SU-DHL-6 (cell line): ENCODE measurements around the gene CCDC120.

Experiments
- H2AFZ ChIP-seq: fragments of 200-600 bp; sonication (generic); 2 replicates; pipeline ENCODE4 v1.6.1; 2014; ENCODE audit warnings: low read depth, mild to moderate bottlenecking, moderate library complexity, mixed read lengths, antibody characterized with exemption, low read length; ENCODE audit not compliant: severe bottlenecking
- H3F3A ChIP-seq: fragments of 200-600 bp; shearing (Covaris generic); 2 replicates; pipeline ENCODE4 v1.6.0; 2016; ENCODE audit warnings: antibody characterized with exemption, mild to moderate bottlenecking; ENCODE audit not compliant: insufficient read depth
- H3K27ac ChIP-seq: fragments of 200-600 bp; sonication (generic); 2 replicates; pipeline ENCODE4 v1.5.1; 2016; ENCODE audit warnings: low read depth, mild to moderate bottlenecking, low read length, moderate library complexity, mixed read lengths
- H3K27me3 ChIP-seq: fragments of 200-600 bp; sonication (generic), shearing (Covaris generic); 2 replicates; pipeline ENCODE4 v1.6.0; 2014; ENCODE audit warnings: mild to moderate bottlenecking, low read length
- H3K36me3 ChIP-seq: fragments of 200-600 bp; sonication (generic); 2 replicates; pipeline ENCODE4 v1.6.1; 2014; ENCODE audit warnings: mild to moderate bottlenecking, low read length, mixed read lengths
- H3K4me2 ChIP-seq: fragments of 300-600, 200-600 bp; shearing (Covaris generic), sonication (generic); 2 replicates; pipeline ENCODE4 v1.6.0; 2014; ENCODE audit warnings: low read length, low read depth, mild to moderate bottlenecking; ENCODE audit not compliant: poor library complexity, severe bottlenecking
- H3K4me3 ChIP-seq: fragments of 200-600 bp; sonication (generic); 2 replicates; pipeline ENCODE4 v1.5.1; 2014; ENCODE audit warnings: antibody characterized with exemption, low read length, mild to moderate bottlenecking, mixed read lengths; ENCODE audit not compliant: insufficient read depth, poor library complexity, severe bottlenecking
- H3K79me2 ChIP-seq: fragments of 200-600 bp; sonication (generic); 2 replicates; pipeline ENCODE4 v1.6.1; 2014; ENCODE audit warnings: mild to moderate bottlenecking, low read length, moderate library complexity; ENCODE audit not compliant: insufficient read depth
- H3K9ac ChIP-seq: fragments of 200-600 bp; sonication (generic); 2 replicates; pipeline ENCODE4 v1.7.0; 2014; ENCODE audit warnings: mild to moderate bottlenecking, low read length
- H3K9me2 ChIP-seq: fragments of 200-600 bp; sonication (generic); replicated peaks from 2 replicates; pipeline ENCODE4 v1.6.1; 2014; ENCODE audit warnings: low read length; ENCODE audit not compliant: insufficient read depth
- H3K9me3 ChIP-seq: fragments of 200-600 bp; sonication (generic); 2 replicates; pipeline ENCODE4 v1.6.1; 2014; ENCODE audit warnings: low read length, mixed read lengths; ENCODE audit not compliant: insufficient read depth
- H4K20me1 ChIP-seq: fragments of 200-600 bp; sonication (generic); 2 replicates; pipeline ENCODE4 v1.6.1; 2014; ENCODE audit warnings: low read depth, mild to moderate bottlenecking, antibody characterized with exemption, low read length, moderate library complexity, mixed read lengths
- EZH2phosphoT487 ChIP-seq: fragments of 200-600 bp; sonication (generic), shearing (Covaris generic); conservative IDR thresholded peaks from 2 replicates; pipeline ENCODE4 v1.6.1; 2018; ENCODE audit warnings: mild to moderate bottlenecking, antibody characterized with exemption, low read length, moderate library complexity, mixed read lengths
- TF ChIP-seq, protein P1 (sequence below): fragments of 200-600 bp; sonication (generic); IDR thresholded peaks from one replicate; pipeline ENCODE4 v1.5.1; 2017; ENCODE audit warnings: antibody characterized with exemption, mild to moderate bottlenecking, low read length, moderate library complexity; ENCODE audit not compliant: insufficient read depth, poor library complexity, severe bottlenecking

The CCDC120 gene

DNA sequence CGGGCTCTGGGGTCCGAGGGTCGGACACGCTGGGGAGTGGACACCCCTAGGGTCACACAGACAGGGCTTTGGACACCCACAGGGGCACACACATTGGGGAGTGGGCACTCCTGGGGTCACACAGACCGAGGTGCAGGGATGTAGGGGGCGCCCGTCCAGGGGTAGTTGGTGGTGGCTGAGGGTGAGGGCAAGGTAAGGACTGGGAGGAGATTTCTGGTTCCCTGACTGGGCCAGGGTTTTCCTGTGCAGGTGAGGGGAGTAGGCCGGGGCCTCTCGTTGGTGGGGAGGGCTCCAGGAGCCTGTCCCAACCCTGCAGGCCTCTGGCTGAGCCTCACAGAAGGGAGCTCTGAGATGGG lies 42.8 kb downstream of the CCDC120 start:
- Histone ChIP-seq H3K27ac (peak overlapping the region; percentile 65), H2AFZ (peak overlapping the region; percentile 54), H3F3A (no peaks in the 10 kb centered on the region), H3K36me3 (no peaks in the 10 kb centered on the region), H3K9me3 (no peaks in the 10 kb centered on the region), H3K4me2 (peak overlapping the region; percentile 78), H3K4me3 (peak overlapping the region; percentile 67), H3K79me2 (peaks cover 5% of the 10 kb centered on the region; the same call in 1 of the 2 replicates), H3K27me3 (no peaks in the 10 kb centered on the region), H4K20me1 (no peaks in the 10 kb centered on the region), H3K9me2 (no peaks in the 10 kb centered on the region), H3K9ac (peak overlapping the region; percentile 84)
- TF ChIP-seq, protein P1, sequence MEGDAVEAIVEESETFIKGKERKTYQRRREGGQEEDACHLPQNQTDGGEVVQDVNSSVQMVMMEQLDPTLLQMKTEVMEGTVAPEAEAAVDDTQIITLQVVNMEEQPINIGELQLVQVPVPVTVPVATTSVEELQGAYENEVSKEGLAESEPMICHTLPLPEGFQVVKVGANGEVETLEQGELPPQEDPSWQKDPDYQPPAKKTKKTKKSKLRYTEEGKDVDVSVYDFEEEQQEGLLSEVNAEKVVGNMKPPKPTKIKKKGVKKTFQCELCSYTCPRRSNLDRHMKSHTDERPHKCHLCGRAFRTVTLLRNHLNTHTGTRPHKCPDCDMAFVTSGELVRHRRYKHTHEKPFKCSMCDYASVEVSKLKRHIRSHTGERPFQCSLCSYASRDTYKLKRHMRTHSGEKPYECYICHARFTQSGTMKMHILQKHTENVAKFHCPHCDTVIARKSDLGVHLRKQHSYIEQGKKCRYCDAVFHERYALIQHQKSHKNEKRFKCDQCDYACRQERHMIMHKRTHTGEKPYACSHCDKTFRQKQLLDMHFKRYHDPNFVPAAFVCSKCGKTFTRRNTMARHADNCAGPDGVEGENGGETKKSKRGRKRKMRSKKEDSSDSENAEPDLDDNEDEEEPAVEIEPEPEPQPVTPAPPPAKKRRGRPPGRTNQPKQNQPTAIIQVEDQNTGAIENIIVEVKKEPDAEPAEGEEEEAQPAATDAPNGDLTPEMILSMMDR = peak; percentile 39
- TF ChIP-seq EZH2phosphoT487 = no peak

DNA sequence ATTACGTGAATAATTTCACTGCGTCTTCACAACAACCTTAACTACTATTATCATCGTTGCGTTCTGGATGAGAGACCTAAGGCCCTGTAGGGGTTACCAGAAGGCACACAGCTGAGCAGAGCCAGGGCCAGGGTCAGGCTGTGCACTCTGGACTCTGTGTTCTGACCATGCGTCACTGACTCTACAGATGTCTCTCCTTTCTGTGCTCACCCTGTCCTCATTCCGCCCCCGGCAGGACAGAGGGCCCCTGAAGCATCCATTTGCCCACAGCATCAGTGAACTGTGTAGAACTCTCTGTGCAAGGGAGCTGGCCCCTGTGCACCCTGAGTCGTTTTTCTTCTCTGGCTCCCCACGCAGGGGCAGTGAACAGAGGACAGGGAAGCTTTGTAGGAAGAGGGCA lies 43.4 kb downstream of the CCDC120 start:
- no peak overlapping the region for H3K4me3 ChIP-seq
- H3F3A ChIP-seq = no peaks in the 10 kb centered on the region
- H3K4me2 ChIP-seq = peak overlapping the region; percentile 78
- no peaks in the 10 kb centered on the region for H3K27me3 ChIP-seq
- H3K9ac ChIP-seq = peak overlapping the region; percentile 84; the same call in 1 of the 2 replicates
- H3K36me3 ChIP-seq = no peaks in the 10 kb centered on the region
- H3K27ac ChIP-seq = no peak overlapping the region
- H3K9me2 ChIP-seq = no peaks in the 10 kb centered on the region
- H2AFZ ChIP-seq = no peak overlapping the region
- peaks cover 5% of the 10 kb centered on the region; the same call in 1 of the 2 replicates for H3K79me2 ChIP-seq
- no peaks in the 10 kb centered on the region for H4K20me1 ChIP-seq
- H3K9me3 ChIP-seq = no peaks in the 10 kb centered on the region
- TF ChIP-seq, protein P1 = no peak
- no peak for TF ChIP-seq EZH2phosphoT487

DNA sequence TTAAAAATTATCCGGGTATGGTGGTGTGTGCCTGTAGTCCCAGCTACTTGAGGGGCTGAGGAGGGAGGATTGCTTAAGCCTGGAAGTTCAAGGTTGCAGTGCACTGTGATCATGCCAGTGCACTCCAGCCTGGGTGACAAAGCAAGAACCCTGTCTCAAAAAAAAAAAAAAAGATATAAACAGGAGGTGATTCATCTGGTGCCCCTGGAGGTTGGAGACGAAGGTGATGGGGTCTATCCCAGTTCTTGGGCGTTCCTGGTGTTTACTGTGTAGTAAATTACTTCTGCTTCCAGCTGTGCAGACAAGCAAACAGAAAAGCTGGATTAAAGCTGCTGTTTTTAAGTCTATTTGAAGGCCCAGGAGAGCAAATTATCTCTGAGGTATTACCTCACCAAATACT lies 44.8 kb downstream of the CCDC120 start:
- H3K4me3 ChIP-seq = no peak overlapping the region
- H3K9me3 ChIP-seq = no peaks in the 10 kb centered on the region
- TF ChIP-seq EZH2phosphoT487 = no peak
- TF ChIP-seq, protein P1 = no peak
- no peak overlapping the region for H2AFZ ChIP-seq
- no peak overlapping the region for H3K27ac ChIP-seq
- no peaks in the 10 kb centered on the region for H3K9me2 ChIP-seq
- no peaks in the 10 kb centered on the region for H3K36me3 ChIP-seq
- H3K4me2 ChIP-seq = no peak overlapping the region
- peaks cover 5% of the 10 kb centered on the region; the same call in 1 of the 2 replicates for H3K79me2 ChIP-seq
- H3K27me3 ChIP-seq = no peaks in the 10 kb centered on the region
- H4K20me1 ChIP-seq = no peaks in the 10 kb centered on the region
- no peak overlapping the region for H3K9ac ChIP-seq
- H3F3A ChIP-seq = no peaks in the 10 kb centered on the region
